ENCODE data around the gene MEAK7.
"Not testable (repeated sequence)": the region's sequence is repeated elsewhere in the genome, so short reads cannot be mapped to it uniquely, and the experiment has no call there.

Gene MEAK7

GRCh38 chr16:84535408-84535807 lies 30.9 kb upstream of the MEAK7 start:
- H3K27ac ChIP-seq: no peak overlapping the region
- H3K4me3 ChIP-seq: no peak overlapping the region

DNA sequence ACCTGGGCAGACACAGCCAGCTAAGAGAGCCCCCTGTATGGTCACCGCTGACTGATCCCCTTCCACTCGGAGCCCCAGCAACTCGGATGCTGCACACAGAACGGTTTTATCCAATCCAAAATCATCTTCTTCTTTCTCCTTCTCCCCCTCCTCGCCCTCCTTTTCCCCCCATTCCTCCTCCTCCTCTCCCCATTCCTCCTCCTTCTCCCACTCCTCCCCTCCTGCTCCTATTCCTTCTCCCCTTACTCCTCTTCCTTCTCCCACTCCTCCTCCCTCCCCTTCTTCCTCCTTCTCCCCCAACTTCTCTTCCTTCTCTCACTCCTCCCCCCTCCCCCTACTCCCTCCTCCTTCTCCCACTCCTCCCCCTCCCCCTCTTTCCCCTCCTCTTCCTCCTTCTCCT lies 30.4 kb upstream of the MEAK7 start:
- Histone ChIP-seq H3K27ac (no peak overlapping the region), H3K4me3 (no peak overlapping the region)

DNA sequence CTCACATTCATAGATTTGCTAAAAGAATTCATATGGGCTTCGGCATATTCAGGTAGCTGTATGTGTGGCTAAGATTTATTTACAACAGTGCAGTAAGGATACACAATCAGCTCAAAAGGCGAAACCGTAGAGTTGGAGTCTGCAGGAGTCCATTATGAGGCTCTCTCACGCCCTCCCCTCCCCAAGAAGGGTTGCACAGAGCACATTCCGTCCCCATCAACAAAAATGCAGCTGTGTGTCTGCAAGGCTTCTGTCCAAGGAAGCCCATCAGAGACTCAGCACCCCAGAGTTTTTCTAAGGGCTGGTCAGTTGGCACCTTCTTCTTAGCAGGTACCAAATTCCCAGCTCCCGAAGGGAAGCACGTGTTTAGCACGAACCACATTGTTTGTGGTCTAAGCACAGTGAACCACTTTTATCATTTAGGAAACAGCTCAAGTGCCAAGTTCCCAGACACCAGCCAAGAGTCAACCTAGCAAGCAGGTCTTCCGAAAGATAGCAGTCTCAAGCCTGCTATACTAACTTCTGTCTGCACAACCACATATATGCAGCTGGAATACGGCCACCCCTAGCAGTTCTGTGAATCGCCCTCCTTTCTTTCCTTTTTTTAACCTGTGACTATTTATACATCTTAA lies 28.5 kb upstream of the MEAK7 start:
- Histone ChIP-seq H3K27ac (peak overlapping the region in 18 of 21 experiments; percentile 11 to 78 (median 43)), H3K4me3 (no peak overlapping the region)

- H3K27ac ChIP-seq: peak overlapping the region in 17 of 21 experiments; percentile 2 to 78 (median 47)
- no peak overlapping the region for H3K4me3 ChIP-seq
These were observed 27.8 kb upstream of the MEAK7 start for GRCh38 chr16:84532291-84532724.

DNA sequence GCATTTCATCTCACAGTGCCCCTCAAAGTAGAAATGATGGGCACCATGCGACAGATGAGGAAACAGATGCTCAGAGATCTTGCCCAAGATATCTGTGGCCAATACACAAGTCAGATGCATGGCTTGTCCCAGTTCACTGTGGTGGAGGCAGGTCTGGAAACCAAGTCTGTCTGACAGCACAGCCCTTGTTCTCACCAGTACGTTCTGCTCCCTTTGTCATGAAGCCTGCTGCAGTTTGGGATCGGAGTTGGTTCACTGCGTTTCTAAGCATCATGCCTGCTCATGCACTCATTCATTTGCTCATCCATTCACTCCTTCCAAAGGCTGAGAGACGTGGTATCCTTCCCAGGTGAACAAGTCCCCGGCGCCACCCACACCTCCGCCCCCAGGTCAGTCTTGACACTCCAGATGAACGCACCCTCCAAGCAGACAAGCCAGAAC lies 27.2 kb upstream of the MEAK7 start:
- Histone ChIP-seq H3K27ac (peak overlapping the region in 9 of 21 experiments; percentile 2 to 78 (median 49)), H3K4me3 (no peak overlapping the region)

DNA sequence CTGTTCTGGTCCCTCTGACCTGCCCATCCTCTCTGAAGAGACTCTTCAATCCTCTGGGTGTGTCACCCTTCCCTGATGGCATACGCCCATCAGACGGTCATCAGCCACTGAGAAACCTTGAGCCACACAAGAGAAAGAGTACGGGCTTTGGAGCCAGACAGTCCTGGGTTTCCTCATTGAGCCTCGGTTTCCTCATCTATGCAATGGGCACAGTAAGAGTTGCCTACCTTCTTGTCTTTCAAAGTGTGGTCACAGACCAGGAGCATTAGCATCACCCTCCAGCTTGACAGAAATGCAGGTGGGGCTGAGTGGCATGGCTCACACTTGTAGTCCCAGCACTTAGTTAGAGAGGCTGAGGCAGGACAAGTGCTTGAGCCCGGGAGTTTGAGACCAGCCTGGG lies 26.1 kb upstream of the MEAK7 start:
- H3K4me3 ChIP-seq: no peak overlapping the region
- no peak overlapping the region for H3K27ac ChIP-seq

GRCh38 chr16:84529607-84530006 lies 25.1 kb upstream of the MEAK7 start:
- no peak overlapping the region for H3K27ac ChIP-seq
- no peak overlapping the region for H3K4me3 ChIP-seq

- Histone ChIP-seq H3K27ac (peak overlapping the region in 4 of 21 experiments; percentile 37 to 74 (median 66)), H3K4me3 (no peak overlapping the region)
These were observed 23.9 kb upstream of the MEAK7 start for GRCh38 chr16:84528322-84528721.

GRCh38 chr16:84527532-84528269 lies 23.2 kb upstream of the MEAK7 start:
- H3K4me3 ChIP-seq: peak overlapping the region in 1 of 7 experiments; percentile 1
- H3K27ac ChIP-seq: peak overlapping the region in 19 of 21 experiments; percentile 11 to 78 (median 63)

- H3K27ac ChIP-seq: peak overlapping the region in 20 of 21 experiments; percentile 11 to 78 (median 60)
- H3K4me3 ChIP-seq: peak overlapping the region in 1 of 7 experiments; percentile 1
These were observed 22.5 kb upstream of the MEAK7 start for GRCh38 chr16:84526794-84527531.

GRCh38 chr16:84524941-84525581 lies 20.6 kb upstream of the MEAK7 start:
- H3K27ac ChIP-seq, H3K4me3 ChIP-seq: not testable (repeated sequence)

DNA sequence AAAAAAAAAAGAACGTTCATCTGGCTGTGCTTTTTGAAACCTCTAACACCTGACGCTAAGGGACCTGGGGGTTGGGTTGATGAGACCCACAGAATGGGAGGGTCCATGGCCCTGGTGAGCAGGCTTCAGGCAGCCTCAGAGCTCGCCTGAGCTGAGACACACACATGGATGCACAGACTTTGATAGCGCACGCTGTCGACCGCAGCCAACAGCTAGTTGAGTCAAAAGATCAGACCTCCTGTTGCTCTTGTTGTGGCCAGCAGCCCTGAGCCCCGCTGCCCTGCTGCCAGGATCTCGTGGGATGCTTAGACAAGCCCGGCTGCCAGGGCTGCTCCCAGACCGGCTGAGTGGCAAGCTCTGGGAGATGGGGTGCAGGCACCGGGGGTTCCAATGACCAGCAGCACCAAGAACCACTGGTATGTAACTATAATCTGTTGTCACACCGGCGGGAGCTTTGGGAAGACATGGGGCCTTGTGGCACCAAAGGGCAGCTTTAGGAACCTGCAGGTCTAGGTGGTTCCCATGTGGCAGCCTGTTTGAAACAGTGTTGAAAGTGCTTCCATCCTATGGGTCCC lies 20.0 kb upstream of the MEAK7 start:
- H3K27ac ChIP-seq: no peak overlapping the region
- no peak overlapping the region for H3K4me3 ChIP-seq

GRCh38 chr16:84521497-84521770 lies 17.0 kb upstream of the MEAK7 start:
- Histone ChIP-seq H3K27ac (no peak overlapping the region), H3K4me3 (no peak overlapping the region)

DNA sequence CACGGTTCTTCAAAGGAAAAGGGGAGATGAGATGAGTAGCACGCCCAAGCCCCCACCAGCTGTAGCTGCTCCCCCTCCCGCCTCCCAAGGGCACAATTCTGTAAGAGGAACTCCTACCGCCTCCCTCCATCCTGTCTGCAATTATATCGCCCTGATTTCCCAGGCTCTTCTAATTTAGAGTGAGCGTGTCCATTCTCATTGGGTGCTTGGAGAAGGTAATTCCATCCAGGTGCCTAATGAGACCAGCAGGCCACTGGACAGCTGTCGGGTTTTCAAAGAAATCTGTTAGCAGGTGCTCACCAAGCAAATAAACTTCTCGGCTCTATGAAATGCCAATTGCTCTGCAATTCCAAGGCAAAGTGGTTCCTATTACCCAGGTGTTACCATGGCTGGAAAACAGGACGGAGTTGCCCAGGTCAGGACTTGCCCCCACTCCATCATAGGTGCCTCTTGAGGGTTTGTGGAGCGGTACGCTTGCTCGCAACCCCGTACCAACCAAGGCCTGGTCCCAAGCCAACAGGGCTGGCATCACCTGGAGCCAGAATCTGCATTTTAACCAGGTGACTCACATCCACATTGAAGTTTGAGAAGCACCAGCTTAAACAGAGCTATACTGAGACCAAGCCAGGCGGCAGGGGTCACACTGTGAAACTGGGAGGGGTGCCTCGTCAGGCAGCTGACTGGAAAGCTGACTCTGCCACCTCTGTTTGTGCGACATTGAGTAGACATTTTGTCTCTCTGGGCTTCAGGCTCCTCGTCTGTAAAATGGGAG lies 16.5 kb upstream of the MEAK7 start:
- H3K4me3 ChIP-seq: no peak overlapping the region
- no peak overlapping the region for H3K27ac ChIP-seq

- H3K27ac ChIP-seq: peak overlapping the region in 2 of 21 experiments; percentile 41 to 74
- no peak overlapping the region for H3K4me3 ChIP-seq
These were observed 15.4 kb upstream of the MEAK7 start for GRCh38 chr16:84519855-84520254.

- no peak overlapping the region for H3K4me3 ChIP-seq
- peak overlapping the region in 7 of 21 experiments; percentile 6 to 74 (median 25) for H3K27ac ChIP-seq
These were observed 14.4 kb upstream of the MEAK7 start for GRCh38 chr16:84518804-84519341.

DNA sequence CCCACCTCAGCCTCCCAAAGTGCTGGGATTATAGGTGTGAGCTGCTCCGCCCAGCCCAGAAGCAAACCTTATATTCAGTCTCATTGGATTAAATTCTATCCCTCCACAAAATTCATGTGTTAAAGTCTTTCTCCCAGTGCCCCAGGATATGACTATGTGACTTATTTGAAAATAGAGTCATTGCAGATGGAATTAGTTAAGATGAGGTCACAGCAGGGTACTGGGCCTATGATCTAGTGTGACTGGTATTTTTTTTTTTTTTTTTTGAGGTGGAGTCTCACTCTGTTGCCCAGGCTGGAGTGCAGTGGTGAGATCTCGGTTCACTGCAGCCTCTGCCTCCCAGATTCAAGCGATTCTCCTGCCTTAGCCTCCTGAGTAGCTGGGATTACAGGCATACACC lies 13.8 kb upstream of the MEAK7 start:
- peak overlapping the region in 4 of 21 experiments; percentile 17 to 74 (median 30) for H3K27ac ChIP-seq
- not testable (repeated sequence) for H3K4me3 ChIP-seq

DNA sequence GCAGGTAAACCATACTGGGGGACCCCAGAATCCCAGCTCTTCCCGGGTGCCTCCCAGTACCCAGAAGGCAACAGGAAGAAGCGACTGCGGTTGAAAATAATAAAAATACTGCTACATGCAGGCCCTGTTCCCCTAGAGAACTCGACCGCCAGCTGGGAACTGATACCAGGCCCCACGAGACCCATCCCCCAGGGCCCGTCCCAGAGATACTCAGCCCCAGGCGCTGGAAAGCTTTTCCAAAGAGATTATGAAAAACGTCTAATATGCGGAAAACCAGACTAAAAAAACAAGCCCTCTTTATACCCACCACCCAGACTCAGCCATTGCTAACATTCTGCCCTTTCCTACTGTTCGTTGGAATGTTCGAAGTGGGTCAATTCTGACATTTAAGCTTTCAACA lies 12.9 kb upstream of the MEAK7 start:
- no peak overlapping the region for H3K27ac ChIP-seq

More for the DNA sequence above, 12.9 kb upstream of the MEAK7 start:
- no peak overlapping the region for H3K4me3 ChIP-seq
